Measurements from ENCODE around the gene TBC1D28.
"Not testable (repeated sequence)": the region's sequence is repeated elsewhere in the genome, so short reads cannot be mapped to it uniquely, and the experiment has no call there.

GRCh38 chr17:18635773-18636172 lies 8.4 kb downstream of the TBC1D28 start:
- not testable (repeated sequence) for TF ChIP-seq CTCF, POLR2A (IDR thresholded peaks at IDR 0.05)

Measured in sigmoid colon (tissue), 3 donors.